A549 (cell line): ENCODE measurements around the gene NKAIN4. TPM values are rescaled to one million over a fixed set of nuclear protein-coding genes. Genes with fewer than 3 reads are reported as not detected.
A peak's percentile ranks its signal among the peaks of the same experiment; 100 is the strongest.

ENCODE experiments used
- ATAC-seq, 2 experiments: fragments of 200-7000 bp in 1 of 2; fragments of >200 bp in 1 of 2; cut with Nextera tagmentation in 1 of 2; cut with Tn5 transposase in 1 of 2; 3 replicates each; pipeline versions ENCODE4 v1.8.0 to v1.9.1; 2018 to 2020; ENCODE audit warnings: mild to moderate bottlenecking in 1 of 2, moderate library complexity in 1 of 2
- CTCF ChIA-PET: fragments of 300-600 bp; sonication (Branson Sonifier 250); formaldehyde crosslinking; extraction: SDS; loops from one replicate; lab custom pipeline; 2021; ENCODE audit warnings: antibody characterized with exemption, inconsistent platforms; lab: Yijun Ruan, JAX
- POLR2A ChIA-PET: fragments of 350-600 bp; formaldehyde crosslinking; extraction: SDS; loops from one replicate; lab custom pipeline; 2021; ENCODE audit warnings: antibody characterized with exemption, inconsistent platforms; lab: Yijun Ruan, JAX
- DNase-seq, 2 experiments: peaks; one replicate each; pipeline versions ENCODE4 v3.0.0 to v3.0.0-alpha.2; 2011 to 2016; ENCODE audit warnings: low read depth in 1 of 2, low spot score in 1 of 2
- FAIRE-seq: peaks from 2 replicates; lab custom pipeline; 2011; peaks lifted over from hg19 to GRCh38; lab: Jason Lieb, UNC
- H3K27ac ChIP-seq, 2 experiments: fragments of >200 bp; sonication (Bioruptor Twin); formaldehyde crosslinking; 3 replicates each; pipeline ENCODE4 v1.5.1; 2016 to 2017
- H3K4me1 ChIP-seq: fragments of >200 bp; sonication (Bioruptor Twin); formaldehyde crosslinking; 3 replicates; pipeline ENCODE4 v1.6.1; 2016
- H3K4me2 ChIP-seq: fragments of >200 bp; sonication (Bioruptor Twin); formaldehyde crosslinking; 3 replicates; pipeline ENCODE4 v1.6.1; 2016
- H3K4me3 ChIP-seq: fragments of >200 bp; sonication (Bioruptor Twin); formaldehyde crosslinking; 3 replicates; pipeline ENCODE4 v1.5.1; 2016
- H3K9me3 ChIP-seq: fragments of >200 bp; sonication (Bioruptor Twin); formaldehyde crosslinking; 3 replicates; pipeline ENCODE4 v1.6.1; 2016
- BCL3 ChIP-seq: fragments of >200 bp; sonication (Bioruptor Twin); formaldehyde crosslinking; IDR thresholded peaks from 3 replicates; pipeline ENCODE4 v1.6.1; 2016
- BHLHE40 ChIP-seq: IDR thresholded peaks from 2 replicates; pipeline ENCODE4 v1.6.1; 2012; ENCODE audit warnings: low read depth, low read length, inconsistent platforms
- CBX8 ChIP-seq: fragments of 200-600 bp; sonication (generic); IDR thresholded peaks from 2 replicates; pipeline ENCODE4 v1.6.1; 2016
- CTCF ChIP-seq: fragments of >200 bp; sonication (Bioruptor Twin); formaldehyde crosslinking; IDR thresholded peaks from 3 replicates; pipeline ENCODE4 v1.5.1; 2016
- E2F6 ChIP-seq: IDR thresholded peaks from 2 replicates; pipeline ENCODE4 v1.6.1; 2012; ENCODE audit warnings: low read depth, borderline replicate concordance
- EP300 ChIP-seq, 2 experiments: fragments of >200 bp; sonication (Bioruptor Twin); formaldehyde crosslinking; IDR thresholded peaks; 2 replicates in 1 of 2; 3 replicates in 1 of 2; pipeline ENCODE4 v1.6.1; 2016 to 2017
- FOSL2 ChIP-seq, 2 experiments: fragments of 450-650 bp in 1 of 2; fragments of >200 bp in 1 of 2; sonication (Bioruptor Twin) in 1 of 2; formaldehyde crosslinking; IDR thresholded peaks; 2 replicates each; pipeline versions ENCODE4 v1.5.0 to v1.6.1; 2016 to 2020; ENCODE audit warnings: mild to moderate bottlenecking in 1 of 2, moderate library complexity in 1 of 2
- JUN ChIP-seq, 2 experiments: fragments of >200 bp; sonication (Bioruptor Twin); formaldehyde crosslinking; IDR thresholded peaks; 2 replicates in 1 of 2; 3 replicates in 1 of 2; pipeline ENCODE4 v1.6.1; 2016 to 2017
- MAFK ChIP-seq: fragments of 450-650 bp; IDR thresholded peaks from 2 replicates; pipeline ENCODE4 v1.6.1; 2014; ENCODE audit not compliant: partially characterized antibody
- MAX ChIP-seq: IDR thresholded peaks from 2 replicates; pipeline ENCODE4 v1.6.1; 2012
- MYC ChIP-seq: IDR thresholded peaks from 2 replicates; pipeline ENCODE4 v1.6.1; 2012; ENCODE audit warnings: mild to moderate bottlenecking, inconsistent platforms, low read length, improper control_type of control experiment, borderline replicate concordance
- NFE2L2 ChIP-seq: fragments of 150-350 bp; conservative IDR thresholded peaks from 2 replicates; pipeline ENCODE4 v1.6.1; 2014; ENCODE audit warnings: low read length
- RAD21 ChIP-seq, 2 experiments: fragments of >200 bp in 1 of 2; sonication (Bioruptor Twin) in 1 of 2; formaldehyde crosslinking in 1 of 2; IDR thresholded peaks in 1 of 2; conservative IDR thresholded peaks in 1 of 2; 2 replicates in 1 of 2; 3 replicates in 1 of 2; pipeline ENCODE4 v1.6.1; 2012 to 2018; ENCODE audit warnings: inconsistent platforms in 1 of 2
- RFX5 ChIP-seq: fragments of 450-650 bp; IDR thresholded peaks from 2 replicates; pipeline ENCODE4 v1.7.1; 2014; ENCODE audit warnings: antibody characterized with exemption, mild to moderate bottlenecking, moderate library complexity
- SMC3 ChIP-seq: fragments of >200 bp; sonication (Bioruptor Twin); formaldehyde crosslinking; IDR thresholded peaks from 3 replicates; pipeline ENCODE4 v1.6.1; 2018; ENCODE audit warnings: inconsistent platforms
- SREBF2 ChIP-seq: fragments of 450-650 bp; IDR thresholded peaks from 2 replicates; pipeline ENCODE4 v1.6.1; 2014; ENCODE audit warnings: mild to moderate bottlenecking, moderate library complexity
- TFCP2L1 ChIP-seq: fragments of 250-450 bp; sonication (Bioruptor Pico); IDR thresholded peaks from 2 replicates; pipeline ENCODE4 v1.5.0; 2021; ENCODE audit warnings: mild to moderate bottlenecking
- USF2 ChIP-seq: fragments of 450-650 bp; IDR thresholded peaks from 2 replicates; pipeline ENCODE4 v1.6.1; 2014; ENCODE audit warnings: antibody characterized with exemption
- WGBS: methylation state at CpG from one replicate; pipeline ENCODE4 v1.1.6; 2017; ENCODE audit errors: missing lambda C conversion rate; 5-methylcytosine and 5-hydroxymethylcytosine counted together
- polyA plus RNA-seq, 4 experiments: library from polyadenylated mRNA; depleted of rRNA in 3 of 4; stranded (reverse); fragments of >200 nt; fragmentation: RNase III in 1 of 4; extraction: RNeasy Plus Mini Kit Qiagen cat#74134 plus additional on column Dnase treatment in 1 of 4; gene quantifications; 2 replicates in 3 of 4; 3 replicates in 1 of 4; pipeline ENCODE4 v1.2.3, GENCODE V29; 2011 to 2017

Gene NKAIN4
- polyA plus RNA-seq, 2 of the 4 experiments (the other 2 are of a cell fraction): 5.8 to 9.7 TPM

- FAIRE-seq (no peak), DNase-seq (peak; percentile 68 to 91), ATAC-seq (peak; percentile 55 to 72)
- Histone ChIP-seq H3K4me3 (peak overlapping the region; percentile 95), H3K27ac (peak overlapping the region; percentile 96 to 97), H3K4me2 (peak overlapping the region; percentile 92), H3K9me3 (no peaks in the 10 kb centered on the region), H3K4me1 (peaks cover 46% of the 10 kb centered on the region)
- ChIA-PET CTCF (interaction anchor here (0.7 to 7.8 kb wide), 18 partner anchors 8 to 393 kb away, joined by 3 to 69 read pairs (median 7); partner anchors contain the start of gene BIRC7), POLR2A (interaction anchor here (0.6 to 1.5 kb wide), 3 partner anchors 9 to 20 kb away, joined by 3 to 4 read pairs (median 3); partner anchors contain the start of gene BIRC7)
- 4% methylated on average over 39 of the region's 81 CpGs for WGBS
- TF ChIP-seq CBX8 (no peak), RAD21 (conservative IDR thresholded peaks at IDR 0.05 in 1 of 2, IDR thresholded peaks at IDR 0.05 in 1 of 2) (peak; percentile 53 to 58; a peak in 4 of 5 replicates), BHLHE40 (no peak), NFE2L2 (no peak), CTCF (peak; percentile 41), SMC3 (peak; percentile 42; the same call in 2 of the 3 replicates)
Observed at GRCh38 chr20:63215101-63216040, 38.9 kb downstream of the NKAIN4 start.

- Histone ChIP-seq H3K27ac (peak overlapping the region; percentile 96 to 97; a peak in 4 of 6 replicates), H3K4me3 (peak overlapping the region; percentile 95), H3K4me2 (peak overlapping the region; percentile 92), H3K9me3 (no peaks in the 10 kb centered on the region), H3K4me1 (peaks cover 46% of the 10 kb centered on the region)
- CTCF ChIA-PET: interaction anchor here (0.7 to 7.8 kb wide), 18 partner anchors 9 to 205 kb away, joined by 3 to 69 read pairs (median 7); partner anchors contain the start of gene BIRC7
- DNase-seq (no peak), FAIRE-seq (no peak), ATAC-seq (no peak)
- POLR2A ChIA-PET: interaction anchor here (0.9 to 1.5 kb wide), 2 partner anchors 10 to 11 kb away, joined by 3 to 4 read pairs; no protein-coding TSS in a partner anchor
- no peak for TF ChIP-seq FOSL2 (IDR thresholded peaks at IDR 0.05)
- TF ChIP-seq FOSL2 (CRISPR knock-in tag; IDR thresholded peaks at IDR 0.05): no peak
- no peak for TF ChIP-seq E2F6
- no peak for TF ChIP-seq BCL3
- no peak for TF ChIP-seq MAFK
- no peak for TF ChIP-seq MAX
- TF ChIP-seq JUN (IDR thresholded peaks at IDR 0.05): no peak
- no peak for TF ChIP-seq SREBF2
- TF ChIP-seq RFX5: no peak
- no peak for TF ChIP-seq USF2
- no peak for TF ChIP-seq MYC
- no peak for TF ChIP-seq CTCF
- no peak for TF ChIP-seq EP300 (IDR thresholded peaks at IDR 0.05)
- TF ChIP-seq TFCP2L1 (CRISPR knock-in tag): no peak
- WGBS: 81% methylated on average over 6 of the region's 6 CpGs
Observed at GRCh38 chr20:63214514-63214913, 39.7 kb downstream of the NKAIN4 start.
